NCI-H1048 (cell line): ENCODE measurements around the gene ELK3.
"Not testable (repeated sequence)": the region's sequence is repeated elsewhere in the genome, so short reads cannot be mapped to it uniquely, and the experiment has no call there.

Source experiments
- DNase-seq: peaks from one replicate; lab custom pipeline; 2025; lab: John Stamatoyannopoulos, UW

ELK3 gene

GRCh38 chr12:96310067-96310466 lies 115.9 kb downstream of the ELK3 start:
- DNase-seq: no peak

GRCh38 chr12:96311191-96311590 lies 117.0 kb downstream of the ELK3 start:
- DNase-seq: no peak

- DNase-seq: no peak
These were observed 119.4 kb downstream of the ELK3 start for GRCh38 chr12:96313606-96314005.

GRCh38 chr12:96314723-96315122 lies 120.5 kb downstream of the ELK3 start:
- no peak for DNase-seq

- not testable (repeated sequence) for DNase-seq
These were observed 121.7 kb downstream of the ELK3 start for GRCh38 chr12:96315741-96316481.

- DNase-seq: not testable (repeated sequence)
These were observed 123.6 kb downstream of the ELK3 start for GRCh38 chr12:96317801-96318200.
